Stimulated activated CD4-positive, alpha-beta T cell treated with anti-CD3 and anti-CD28 coated beads, TNF-alpha, amount 100 ng/mL, for 24 hours (primary cell): ENCODE data around the gene SNAP29.
A peak's percentile ranks its signal among the peaks of the same experiment; 100 is the strongest.
"Not testable (repeated sequence)": the region's sequence is repeated elsewhere in the genome, so short reads cannot be mapped to it uniquely, and the experiment has no call there.

ENCODE experiments used
- DNase-seq, 3 experiments: peaks; one replicate each; pipeline ENCODE4 v3.0.0-alpha.2; 2020; ENCODE audit warnings: low read depth in 3 of 3

Gene SNAP29

DNA sequence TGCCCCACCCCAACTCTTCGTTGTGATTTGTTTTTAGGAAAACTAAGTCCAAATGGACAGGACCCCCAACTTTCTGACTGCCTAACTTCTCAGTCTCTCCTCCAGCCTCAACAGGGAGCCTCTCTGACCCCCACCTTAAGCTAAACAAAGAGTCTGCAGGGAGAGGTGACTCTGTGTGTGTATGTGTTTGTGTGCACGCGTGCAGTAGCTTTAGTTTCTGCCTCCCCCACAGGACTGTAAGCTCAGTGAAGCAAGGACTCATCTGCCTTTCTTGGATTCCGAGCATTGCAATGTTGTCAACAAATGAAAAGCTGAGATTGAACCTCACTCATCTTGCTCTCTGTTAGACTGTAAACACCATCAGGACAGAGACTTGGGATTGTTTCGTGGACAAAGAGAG, 7.9 kb downstream of the SNAP29 start:
- DNase-seq: no peak

GRCh38 chr22:20867179-20868024, 8.6 kb downstream of the SNAP29 start:
- DNase-seq: no peak

- DNase-seq: no peak
These were observed 9.5 kb downstream of the SNAP29 start for GRCh38 chr22:20868025-20868962.

GRCh38 chr22:20869234-20869633, 10.4 kb downstream of the SNAP29 start:
- DNase-seq: no peak

DNA sequence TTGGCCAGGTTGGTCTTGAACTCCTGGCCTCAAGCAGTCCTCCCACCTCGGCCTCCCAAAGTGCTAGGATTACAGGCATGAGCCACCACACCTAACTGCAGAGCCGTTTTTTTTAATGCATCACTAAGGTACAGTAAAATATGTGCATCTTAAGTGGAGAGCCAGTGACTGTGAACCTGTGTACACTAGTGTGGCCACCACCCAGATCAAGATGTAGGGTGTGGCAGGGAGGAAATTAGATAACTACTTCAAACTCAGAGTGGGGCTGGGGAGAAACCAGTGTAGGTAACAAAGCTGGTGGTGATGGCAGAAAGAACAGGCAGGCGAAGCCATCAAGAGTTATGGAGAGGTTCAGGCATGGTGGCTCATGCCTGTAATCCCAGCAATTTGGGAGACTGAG, 14.4 kb downstream of the SNAP29 start:
- no peak for DNase-seq

DNA sequence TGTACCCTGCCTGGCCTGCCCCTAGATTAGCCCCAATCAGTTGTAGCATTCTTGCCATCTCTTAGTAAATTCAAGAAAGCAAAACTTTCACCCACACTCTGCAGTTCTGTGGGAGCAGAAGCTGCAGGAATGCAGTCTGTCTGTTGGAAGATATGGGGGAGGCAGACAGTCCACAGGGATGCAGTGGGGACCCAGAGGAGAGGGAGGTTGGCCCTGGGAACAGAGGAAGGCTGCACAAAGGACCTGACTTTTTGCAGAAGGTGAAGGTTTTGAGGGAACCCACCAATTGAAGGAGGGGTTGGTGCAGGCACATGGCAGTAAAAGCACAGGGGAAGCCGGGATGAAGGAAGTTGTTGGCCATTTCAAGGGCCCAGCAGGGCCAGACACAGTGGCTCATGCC, 16.5 kb downstream of the SNAP29 start:
- no peak for DNase-seq

DNA sequence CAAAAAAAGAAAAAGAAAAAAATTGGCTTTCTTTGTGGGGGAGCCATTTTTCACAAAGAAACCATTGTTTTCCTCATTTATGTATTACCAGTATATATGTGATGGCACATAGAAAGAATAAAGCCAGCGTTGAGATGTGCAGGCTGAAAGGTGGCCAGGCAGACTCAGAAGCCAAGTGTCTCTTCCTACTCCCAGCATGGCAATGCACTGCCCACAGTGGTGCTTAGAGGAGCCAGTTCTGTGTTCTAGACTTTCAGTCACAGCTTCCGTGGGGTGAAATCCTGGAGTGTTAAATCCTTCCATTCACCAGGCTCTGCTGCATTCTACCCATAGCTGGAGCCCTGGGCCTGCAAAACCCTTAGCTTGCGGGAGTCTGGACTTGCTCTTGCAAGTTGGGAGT, 18.9 kb downstream of the SNAP29 start:
- no peak for DNase-seq

- DNase-seq: no peak
These were observed 22.4 kb downstream of the SNAP29 start for GRCh38 chr22:20881231-20881630.

- DNase-seq: no peak
These were observed 23.3 kb downstream of the SNAP29 start for GRCh38 chr22:20881869-20882815.

DNA sequence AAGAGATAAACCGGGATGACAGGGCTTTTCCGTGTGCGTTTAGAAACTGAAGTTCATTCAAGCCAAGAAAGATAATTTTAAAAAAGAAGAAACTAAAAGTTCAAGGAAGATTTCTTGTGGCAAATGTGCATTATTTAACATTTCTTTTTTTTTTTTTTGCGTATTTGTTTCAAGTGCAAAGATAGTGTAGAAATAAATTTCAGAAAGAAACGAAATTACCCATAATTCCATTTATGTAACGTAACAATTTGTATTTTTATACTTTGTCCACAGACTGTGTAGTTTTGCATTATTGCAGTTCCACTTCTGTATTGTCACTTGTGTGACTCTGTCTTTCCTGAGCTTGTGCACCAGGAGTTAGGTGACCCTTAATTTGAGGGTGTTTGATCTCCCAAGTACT, 24.0 kb downstream of the SNAP29 start:
- no peak for DNase-seq

DNA sequence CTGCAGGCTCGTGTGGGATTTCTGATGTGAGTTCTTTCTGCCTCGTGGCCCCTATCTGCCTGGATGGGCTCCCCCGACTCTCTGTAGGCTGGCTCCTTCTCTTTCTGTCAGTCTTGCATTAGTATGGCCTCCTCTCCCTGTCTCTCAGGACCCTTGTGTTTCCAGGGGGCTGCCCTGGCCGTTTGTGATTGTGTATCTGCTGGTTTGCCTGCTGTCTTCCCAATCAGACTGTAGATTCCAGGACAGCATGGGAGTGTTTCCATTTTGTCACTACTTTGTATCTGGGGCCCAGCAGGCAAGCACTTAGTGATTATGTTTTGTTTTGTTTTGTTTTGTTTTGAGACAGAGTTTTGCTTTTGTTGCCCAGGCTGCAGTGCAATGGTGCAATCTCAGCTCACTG, 25.6 kb downstream of the SNAP29 start:
- no peak for DNase-seq

DNA sequence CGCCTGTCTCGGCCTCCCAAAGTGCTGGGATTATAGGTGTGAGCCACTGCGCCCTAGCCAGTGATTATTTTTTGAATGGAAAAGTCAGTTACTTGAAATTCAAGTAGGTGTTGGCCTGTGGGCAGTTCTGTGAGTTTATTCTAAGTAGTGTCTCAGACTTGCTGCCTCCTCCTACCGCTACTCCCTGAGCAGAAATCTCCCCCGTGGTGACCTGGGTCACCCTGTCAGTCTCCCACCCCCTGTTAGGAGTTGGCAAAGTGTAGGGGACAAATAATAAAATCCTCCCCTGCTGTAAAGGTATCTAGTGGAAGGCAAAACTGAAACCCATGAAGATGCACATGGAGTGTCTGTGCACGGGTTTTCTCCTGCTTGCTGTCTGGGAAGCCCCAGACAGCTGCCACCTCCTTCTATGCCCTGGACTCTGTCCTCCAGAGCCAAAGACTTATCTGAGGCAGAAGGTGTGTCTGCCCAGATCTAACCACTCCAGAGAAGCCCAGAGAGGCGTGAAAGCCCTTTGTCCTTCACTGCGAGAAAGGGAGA, 26.3 kb downstream of the SNAP29 start:
- no peak for DNase-seq

GRCh38 chr22:20885557-20886323, 26.9 kb downstream of the SNAP29 start:
- peak in 1 of 3 experiments; percentile 32 for DNase-seq

- DNase-seq: no peak
These were observed 28.6 kb downstream of the SNAP29 start for GRCh38 chr22:20887375-20887774.

DNA sequence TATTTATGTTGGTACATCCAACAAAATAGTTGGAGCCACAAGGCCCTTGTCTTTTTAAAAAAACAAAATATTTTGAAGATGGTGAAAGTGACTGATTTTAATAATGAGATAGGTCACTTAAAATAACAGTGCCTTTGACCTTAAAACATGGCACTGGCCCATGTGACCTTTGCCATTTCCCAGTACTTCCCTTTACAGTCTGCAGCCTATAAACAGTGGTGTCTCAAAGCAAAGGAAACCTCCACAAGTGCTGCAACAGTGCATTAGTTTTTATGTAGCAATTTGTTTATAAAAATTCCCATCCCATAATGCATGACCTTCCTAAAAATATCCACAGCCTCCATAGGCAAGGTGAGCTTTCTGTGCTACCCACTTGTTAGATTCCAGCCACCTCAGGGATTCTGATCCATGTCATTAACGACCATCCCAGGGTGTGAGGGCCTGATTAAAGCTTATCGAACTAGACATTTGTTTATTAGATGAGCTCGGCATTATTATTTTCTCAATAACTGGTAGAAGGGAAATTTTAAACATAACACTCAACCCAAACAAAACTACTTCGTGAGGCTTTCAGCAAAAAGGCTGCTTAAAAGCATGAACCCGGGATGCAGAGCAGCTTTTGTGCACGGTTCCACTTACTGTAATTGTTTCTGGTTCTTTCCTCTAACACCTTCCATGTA, 30.4 kb downstream of the SNAP29 start:
- DNase-seq: no peak

GRCh38 chr22:20889904-20890540, 31.2 kb downstream of the SNAP29 start:
- DNase-seq: no peak

- DNase-seq: no peak
These were observed 32.2 kb downstream of the SNAP29 start for GRCh38 chr22:20890975-20891374.

DNA sequence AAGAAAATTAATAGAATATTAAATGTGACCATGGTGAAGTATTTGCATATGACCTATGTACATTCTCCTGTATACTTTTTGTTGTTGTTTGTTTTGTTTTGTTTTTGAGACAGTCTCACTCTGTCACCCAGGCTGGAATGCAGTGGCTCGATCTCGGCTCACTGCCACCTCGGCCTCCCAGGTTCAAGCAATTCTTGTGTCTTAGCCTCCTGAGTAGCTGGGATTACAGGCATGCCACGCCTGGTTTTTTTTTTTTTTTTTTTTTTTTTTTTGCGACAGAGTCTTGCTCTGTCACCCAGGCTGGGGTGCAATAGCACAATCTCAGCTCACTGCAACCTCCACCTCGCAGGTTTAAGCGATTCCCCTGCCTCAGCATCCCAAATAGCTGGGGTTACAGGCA, 38.9 kb downstream of the SNAP29 start:
- DNase-seq: not testable (repeated sequence)

- no peak for DNase-seq
These were observed 41.1 kb downstream of the SNAP29 start for GRCh38 chr22:20899827-20900423.
